IPS DF 19.7 (cell line): ENCODE measurements around the gene MRPS5.

Experiments used
- DNase-seq: peaks from one replicate; pipeline ENCODE4 v3.0.0-alpha.2; 2013; ENCODE audit warnings: low read depth, low spot score

MRPS5 gene

GRCh38 chr2:95091885-95092555, 29.6 kb downstream of the MRPS5 start:
- no peak for DNase-seq

GRCh38 chr2:95087379-95087778, 34.2 kb downstream of the MRPS5 start:
- DNase-seq, result no peak

- DNase-seq, result no peak
These were observed 35.6 kb downstream of the MRPS5 start for GRCh38 chr2:95086017-95086416.

GRCh38 chr2:95082477-95082876, 39.1 kb downstream of the MRPS5 start:
- no peak for DNase-seq

GRCh38 chr2:95079199-95079683, 42.4 kb downstream of the MRPS5 start:
- no peak for DNase-seq

- DNase-seq, result no peak
These were observed 43.6 kb downstream of the MRPS5 start for GRCh38 chr2:95077861-95078603.

GRCh38 chr2:95077530-95077825, 44.1 kb downstream of the MRPS5 start:
- no peak for DNase-seq

- DNase-seq, result no peak
These were observed 44.7 kb downstream of the MRPS5 start for GRCh38 chr2:95076705-95077529.

- no peak for DNase-seq
These were observed 46.0 kb downstream of the MRPS5 start for GRCh38 chr2:95075440-95076132.

GRCh38 chr2:95074663-95075439, 46.8 kb downstream of the MRPS5 start:
- DNase-seq, result no peak

- DNase-seq, result no peak
These were observed 47.5 kb downstream of the MRPS5 start for GRCh38 chr2:95073856-95074662.

GRCh38 chr2:95072424-95072823, 49.2 kb downstream of the MRPS5 start:
- no peak for DNase-seq

GRCh38 chr2:95071856-95072255, 49.8 kb downstream of the MRPS5 start:
- no peak for DNase-seq

- no peak for DNase-seq
These were observed 52.1 kb downstream of the MRPS5 start for GRCh38 chr2:95069465-95069864.

- DNase-seq, result no peak
These were observed 53.4 kb downstream of the MRPS5 start for GRCh38 chr2:95068256-95068655.

GRCh38 chr2:95063086-95063958, 58.3 kb downstream of the MRPS5 start:
- DNase-seq, result no peak

GRCh38 chr2:95062242-95063085, 59.1 kb downstream of the MRPS5 start:
- no peak for DNase-seq

- DNase-seq, result no peak
These were observed 59.9 kb downstream of the MRPS5 start for GRCh38 chr2:95061601-95062183.
